ENCODE results near the gene PROKR1.
"Not testable (repeated sequence)": the region's sequence is repeated elsewhere in the genome, so short reads cannot be mapped to it uniquely, and the experiment has no call there.

PROKR1 gene

DNA sequence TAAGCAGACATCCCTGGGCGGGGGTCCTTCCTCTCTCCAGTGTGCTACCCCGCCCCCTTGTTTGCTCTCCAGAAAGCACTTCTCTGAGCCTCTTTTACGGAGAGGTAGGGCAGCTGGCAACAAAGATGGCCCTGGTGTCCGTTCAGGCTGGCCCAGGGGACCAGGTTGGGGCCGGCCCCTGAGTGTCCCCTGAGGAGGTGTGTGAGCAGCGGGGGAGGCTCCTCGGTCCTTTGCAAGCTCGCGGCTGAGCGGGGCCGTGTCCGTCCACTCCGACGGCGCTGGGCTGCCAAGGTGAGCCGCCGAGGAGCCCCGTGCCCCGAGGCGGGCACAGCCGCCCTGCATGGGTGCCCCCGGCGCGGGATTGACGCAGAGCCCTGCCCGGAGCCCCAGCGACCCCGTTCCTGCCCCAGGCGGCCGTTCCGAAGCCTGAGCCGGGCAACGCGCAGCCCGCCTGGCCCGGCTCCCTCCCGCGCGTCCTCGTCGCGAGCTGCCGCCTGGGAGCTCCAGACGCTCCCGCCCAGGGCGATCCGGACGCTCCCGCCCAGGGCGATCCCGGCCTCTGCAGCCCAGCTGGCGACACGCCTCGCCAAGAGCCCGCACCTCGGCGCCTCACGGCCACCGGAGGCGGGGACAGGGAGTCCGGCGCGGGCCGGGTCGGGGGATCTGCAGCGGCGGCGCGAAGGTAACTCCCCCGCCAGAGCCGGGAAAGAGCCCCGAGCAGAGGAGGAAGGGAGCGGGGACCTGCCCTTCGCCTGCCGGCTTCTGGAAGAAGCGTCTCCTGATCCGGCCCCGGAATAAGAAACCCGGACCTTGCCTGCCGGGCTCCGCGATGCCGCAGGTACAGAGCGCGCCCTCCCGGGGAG is at the start of gene PROKR1:
Gene PROKR1 (plus strand): TSS at position 569 of the 863 bp plus-strand sequence. CDS start 2,243 bp downstream, outside the sequence.
- peak; percentile 17 for DNase-seq (ENCODE audit: low read depth)
- H3K4me3 ChIP-seq (replicated peaks; ENCODE audit: low read depth, low read length): peak within 1 kb of the TSS; percentile 48
- TF ChIP-seq CTCF (IDR thresholded peaks at IDR 0.05; ENCODE audit: low read length, missing control alignments): no peak

- DNase-seq (ENCODE audit: low read depth): no peak
- TF ChIP-seq CTCF (IDR thresholded peaks at IDR 0.05; ENCODE audit: low read length, missing control alignments): no peak
- no peak overlapping the region for H3K4me3 ChIP-seq (replicated peaks; ENCODE audit: low read depth, low read length)
These were observed 49.3 kb upstream of the PROKR1 start for GRCh38 chr2:68594041-68594440.

GRCh38 chr2:68594674-68595492 is 48.5 kb upstream of the PROKR1 start:
- no peak overlapping the region for H3K4me3 ChIP-seq (replicated peaks; ENCODE audit: low read depth, low read length)
- peak; percentile 53 for DNase-seq (ENCODE audit: low read depth)
- peak; percentile 89 for TF ChIP-seq CTCF (IDR thresholded peaks at IDR 0.05; ENCODE audit: low read length, missing control alignments)

DNA sequence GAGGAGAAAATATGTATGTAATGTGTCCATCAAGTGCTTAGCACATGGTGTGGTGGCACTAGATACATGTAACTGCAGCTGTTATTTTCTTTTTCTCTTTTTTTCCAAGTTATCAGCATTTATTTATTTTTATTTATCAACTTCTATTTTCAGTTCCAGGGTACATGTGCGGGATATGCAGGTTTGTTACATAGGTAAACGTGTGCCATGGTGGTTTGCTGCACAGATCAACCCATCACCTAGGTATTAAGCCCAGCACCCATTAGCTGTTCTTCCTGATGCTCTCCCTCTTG is 47.9 kb upstream of the PROKR1 start:
- not testable (repeated sequence) for DNase-seq (ENCODE audit: low read depth); H3K4me3 ChIP-seq (replicated peaks; ENCODE audit: low read depth, low read length)

DNA sequence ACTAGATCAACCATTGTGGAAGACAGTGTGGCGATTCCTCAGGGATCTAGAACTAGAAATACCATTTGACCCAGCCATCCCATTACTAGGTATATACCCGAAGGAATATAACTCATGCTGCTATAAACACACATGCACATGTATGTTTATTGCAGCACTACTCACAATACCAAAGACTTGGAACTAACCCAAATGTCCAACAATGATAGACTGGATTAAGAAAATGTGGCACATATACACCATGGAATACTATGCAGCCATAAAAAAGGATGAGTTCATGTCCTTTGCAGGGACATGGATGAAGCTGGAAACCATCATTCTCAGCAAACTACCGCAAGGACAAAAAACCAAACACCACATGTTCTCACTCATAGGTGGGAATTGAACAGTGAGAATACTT is 42.9 kb upstream of the PROKR1 start:
- H3K4me3 ChIP-seq (replicated peaks; ENCODE audit: low read depth, low read length); DNase-seq (ENCODE audit: low read depth): not testable (repeated sequence)

- no peak for TF ChIP-seq CTCF (IDR thresholded peaks at IDR 0.05; ENCODE audit: low read length, missing control alignments)
- H3K4me3 ChIP-seq (replicated peaks; ENCODE audit: low read depth, low read length): no peak overlapping the region
- no peak for DNase-seq (ENCODE audit: low read depth)
These were observed 40.3 kb upstream of the PROKR1 start for GRCh38 chr2:68603059-68603458.

DNA sequence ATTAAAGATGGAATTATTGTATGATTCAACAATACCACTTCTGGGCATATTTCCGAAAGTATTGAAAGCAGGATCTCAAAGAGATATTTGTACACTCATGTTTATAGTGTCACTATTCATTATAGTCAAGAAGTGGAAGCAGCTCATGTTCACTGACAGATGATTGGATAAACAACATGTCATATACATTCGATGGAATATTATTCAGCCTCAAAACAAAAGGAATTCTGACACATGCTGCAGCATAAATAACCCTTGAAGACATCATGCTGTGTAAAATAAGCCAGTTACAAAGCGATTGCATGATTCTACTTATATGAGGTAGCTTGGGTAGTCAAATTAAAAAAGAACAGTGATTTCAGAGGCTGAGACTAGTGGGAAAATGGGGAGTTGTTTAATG is 39.3 kb upstream of the PROKR1 start:
- H3K4me3 ChIP-seq (replicated peaks; ENCODE audit: low read depth, low read length): no peak overlapping the region
- no peak for TF ChIP-seq CTCF (IDR thresholded peaks at IDR 0.05; ENCODE audit: low read length, missing control alignments)
- no peak for DNase-seq (ENCODE audit: low read depth)
